ENCODE measurements around the gene SEPTIN5. TPM values are rescaled to one million over a fixed set of nuclear protein-coding genes. Genes with fewer than 3 reads are reported as not detected.

Gene SEPTIN5
- total RNA-seq, 3 donors from 2014 or later: 1.2 to 17.8 (median 2.7) TPM

- no peak for TF ChIP-seq CTCF (IDR thresholded peaks at IDR 0.05)
- ATAC-seq (no peak), DNase-seq (no peak)
- Histone ChIP-seq H3K36me3 (ENCODE audit: low read depth) (no peaks in the 10 kb centered on the region), H3K4me3 (no peak overlapping the region), H3K4me1 (ENCODE audit: low read depth) (peaks cover 1% of the 10 kb centered on the region), H3K9me3 (no peaks in the 10 kb centered on the region)
- intact Hi-C loops (cut with DNase I, micrococcal nuclease): no loop called here
Measured at GRCh38 chr22:19772422-19772672, 58.0 kb downstream of the SEPTIN5 start.

Other genes with a start within 250 kb of the SEPTIN5 start
- 10 to 100 TPM; 48.5 to 71.0 (median 49.9) TPM for gene UFD1, start 235.3 kb upstream of the SEPTIN5 start, total RNA-seq
- gene CDC45, start 234.6 kb upstream of the SEPTIN5 start, total RNA-seq: 10 to 100 TPM in 1 of 3 donors, 1 to 10 TPM in 2; 2.2 to 13.9 (median 2.8) TPM
- 10 to 100 TPM; 22.0 to 34.7 (median 22.2) TPM for gene CLDN5, start 190.1 kb upstream of the SEPTIN5 start, total RNA-seq
- gene GP1BB, start 9.0 kb downstream of the SEPTIN5 start, total RNA-seq: 1 to 10 TPM in 1 of 3 donors, under 1 TPM in 2; 0.34 to 1.5 (median 0.41) TPM
- 1 to 10 TPM in 2 of 3 donors, under 1 TPM in 1; 0.90 to 4.1 (median 2.9) TPM for gene TBX1, start 46.3 kb downstream of the SEPTIN5 start, total RNA-seq
- gene GNB1L, start 140.4 kb downstream of the SEPTIN5 start, total RNA-seq: 1 to 10 TPM; 2.7 to 4.7 (median 3.4) TPM
- 10 to 100 TPM; 10.1 to 12.2 (median 11.9) TPM for gene RTL10, start 140.4 kb downstream of the SEPTIN5 start, total RNA-seq
- gene COMT, start 227.3 kb downstream of the SEPTIN5 start, total RNA-seq: 10 to 100 TPM; 61.2 to 88.7 (median 70.7) TPM
- 10 to 100 TPM; 20.9 to 23.6 (median 22.6) TPM for gene TXNRD2, start 227.3 kb downstream of the SEPTIN5 start, total RNA-seq